ENCODE results near the gene ARRDC1.
"Not testable (repeated sequence)": the region's sequence is repeated elsewhere in the genome, so short reads cannot be mapped to it uniquely, and the experiment has no call there.

ARRDC1 gene

GRCh38 chr9:137626464-137626863 lies 21.0 kb downstream of the ARRDC1 start:
- no peaks in the 10 kb centered on the region for H3K9me3 ChIP-seq (ENCODE audit: control extremely low read depth in 1 of 5, control insufficient read depth in 4 of 5, insufficient read depth in 2 of 5, low read depth in 1 of 5, low read length in 4 of 5)
- H3K36me3 ChIP-seq (ENCODE audit: control insufficient read depth in 4 of 4, insufficient read depth in 4 of 4, low read length in 3 of 4) = peaks cover 0 to 8% (median 1%) of the 10 kb centered on the region in 4 experiments
- peak overlapping the region in 1 of 2 experiments; percentile 14 for H3K27ac ChIP-seq (ENCODE audit: insufficient read depth in 1 of 2, low read depth in 1 of 2, low read length in 2 of 2, poor library complexity in 1 of 2, severe bottlenecking in 2 of 2)
- WGBS (ENCODE audit: insufficient coverage) = 40% methylated on average over 1 of the region's 4 CpGs
- H3K27me3 ChIP-seq (replicated peaks in 2 of 5; ENCODE audit: control insufficient read depth in 4 of 5, insufficient read depth in 5 of 5, low read length in 4 of 5) = no peaks in the 10 kb centered on the region
- H3K4me3 ChIP-seq (ENCODE audit: control insufficient read depth in 1 of 7, extremely low read depth in 1 of 7, insufficient read depth in 4 of 7, low read depth in 2 of 7, low read length in 6 of 7) = no peak overlapping the region
- DNase-seq = no peak
- ChIA-PET CTCF (interaction anchor here (0.6 to 1.5 kb wide), 3 partner anchors 14 to 56 kb away, joined by 3 read pairs; no protein-coding TSS in a partner anchor), POLR2A (no interaction called here)
- peaks cover 22 to 69% (median 57%) of the 10 kb centered on the region in 4 experiments for H3K4me1 ChIP-seq (ENCODE audit: control extremely low read depth in 1 of 4, control insufficient read depth in 4 of 4, insufficient read depth in 4 of 4, low read length in 3 of 4)

GRCh38 chr9:137627406-137627805 lies 21.9 kb downstream of the ARRDC1 start:
- Histone ChIP-seq H3K36me3 (ENCODE audit: control insufficient read depth in 4 of 4, insufficient read depth in 4 of 4, low read length in 3 of 4) (peaks cover 0 to 12% (median 1%) of the 10 kb centered on the region in 4 experiments), H3K4me3 (ENCODE audit: control insufficient read depth in 1 of 7, extremely low read depth in 1 of 7, insufficient read depth in 4 of 7, low read depth in 2 of 7, low read length in 6 of 7) (peak overlapping the region in 2 of 7 experiments; percentile 57 to 61), H3K4me1 (ENCODE audit: control extremely low read depth in 1 of 4, control insufficient read depth in 4 of 4, insufficient read depth in 4 of 4, low read length in 3 of 4) (peaks cover 22 to 76% (median 64%) of the 10 kb centered on the region in 4 experiments), H3K27ac (ENCODE audit: insufficient read depth in 1 of 2, low read depth in 1 of 2, low read length in 2 of 2, poor library complexity in 1 of 2, severe bottlenecking in 2 of 2) (peak overlapping the region in 1 of 2 experiments; percentile 73)
- DNase-seq; H3K27me3 ChIP-seq (replicated peaks in 2 of 5; ENCODE audit: control insufficient read depth in 4 of 5, insufficient read depth in 5 of 5, low read length in 4 of 5); H3K9me3 ChIP-seq (ENCODE audit: control extremely low read depth in 1 of 5, control insufficient read depth in 4 of 5, insufficient read depth in 2 of 5, low read depth in 1 of 5, low read length in 4 of 5): not testable (repeated sequence)
- ChIA-PET POLR2A (interaction anchor here (0.6 kb wide), 1 partner anchor 158 kb away, joined by 3 read pairs; no protein-coding TSS in a partner anchor), CTCF (interaction anchor here (0.6 to 4.0 kb wide), 8 partner anchors 12 to 55 kb away, joined by 3 to 16 read pairs (median 3); no protein-coding TSS in a partner anchor)
- WGBS (ENCODE audit: insufficient coverage) = 100% methylated on average over 3 of the region's 14 CpGs

GRCh38 chr9:137630126-137630525 lies 24.6 kb downstream of the ARRDC1 start:
- ChIA-PET CTCF (interaction anchor here (1.0 to 4.0 kb wide), 4 partner anchors 17 to 66 kb away, joined by 3 to 16 read pairs (median 4); no protein-coding TSS in a partner anchor), POLR2A (no interaction called here)
- Histone ChIP-seq H3K36me3 (ENCODE audit: control insufficient read depth in 4 of 4, insufficient read depth in 4 of 4, low read length in 3 of 4) (peaks cover 0 to 4% (median 1%) of the 10 kb centered on the region in 4 experiments), H3K4me3 (ENCODE audit: control insufficient read depth in 1 of 7, extremely low read depth in 1 of 7, insufficient read depth in 4 of 7, low read depth in 2 of 7, low read length in 6 of 7) (peak overlapping the region in 5 of 7 experiments; percentile 15 to 62 (median 52)), H3K27ac (ENCODE audit: insufficient read depth in 1 of 2, low read depth in 1 of 2, low read length in 2 of 2, poor library complexity in 1 of 2, severe bottlenecking in 2 of 2) (peak overlapping the region in 1 of 2 experiments; percentile 44), H3K9me3 (ENCODE audit: control extremely low read depth in 1 of 5, control insufficient read depth in 4 of 5, insufficient read depth in 2 of 5, low read depth in 1 of 5, low read length in 4 of 5) (no peaks in the 10 kb centered on the region), H3K4me1 (ENCODE audit: control extremely low read depth in 1 of 4, control insufficient read depth in 4 of 4, insufficient read depth in 4 of 4, low read length in 3 of 4) (peaks cover 21 to 74% (median 65%) of the 10 kb centered on the region in 4 experiments), H3K27me3 (replicated peaks in 2 of 5; ENCODE audit: control insufficient read depth in 4 of 5, insufficient read depth in 5 of 5, low read length in 4 of 5) (no peaks in the 10 kb centered on the region)
- DNase-seq = no peak
- no CpG with 5 or more reads among the region's 1 CpG for WGBS (ENCODE audit: insufficient coverage)

GRCh38 chr9:137630679-137631078 lies 25.2 kb downstream of the ARRDC1 start:
- H3K27me3 ChIP-seq (replicated peaks in 2 of 5; ENCODE audit: control insufficient read depth in 4 of 5, insufficient read depth in 5 of 5, low read length in 4 of 5) = no peaks in the 10 kb centered on the region
- H3K4me3 ChIP-seq (ENCODE audit: control insufficient read depth in 1 of 7, extremely low read depth in 1 of 7, insufficient read depth in 4 of 7, low read depth in 2 of 7, low read length in 6 of 7) = peak overlapping the region in 5 of 7 experiments; percentile 1 to 62 (median 30)
- no peaks in the 10 kb centered on the region for H3K9me3 ChIP-seq (ENCODE audit: control extremely low read depth in 1 of 5, control insufficient read depth in 4 of 5, insufficient read depth in 2 of 5, low read depth in 1 of 5, low read length in 4 of 5)
- WGBS (ENCODE audit: insufficient coverage) = 43% methylated on average over 4 of the region's 4 CpGs
- H3K27ac ChIP-seq (ENCODE audit: insufficient read depth in 1 of 2, low read depth in 1 of 2, low read length in 2 of 2, poor library complexity in 1 of 2, severe bottlenecking in 2 of 2) = peak overlapping the region in 1 of 2 experiments; percentile 44
- H3K4me1 ChIP-seq (ENCODE audit: control extremely low read depth in 1 of 4, control insufficient read depth in 4 of 4, insufficient read depth in 4 of 4, low read length in 3 of 4) = peaks cover 19 to 69% (median 60%) of the 10 kb centered on the region in 4 experiments
- DNase-seq = peak in 1 of 3 donors; percentile 49
- peaks cover 0 to 4% (median 0%) of the 10 kb centered on the region in 4 experiments for H3K36me3 ChIP-seq (ENCODE audit: control insufficient read depth in 4 of 4, insufficient read depth in 4 of 4, low read length in 3 of 4)
- CTCF ChIA-PET = interaction anchor here (1.4 to 4.0 kb wide), 2 partner anchors 16 to 42 kb away, joined by 4 to 16 read pairs; no protein-coding TSS in a partner anchor
- POLR2A ChIA-PET = no interaction called here

GRCh38 chr9:137631345-137632229 lies 26.1 kb downstream of the ARRDC1 start:
- ChIA-PET POLR2A (no interaction called here), CTCF (interaction anchor here (0.6 to 1.8 kb wide), 2 partner anchors 11 to 69 kb away, joined by 3 to 6 read pairs; no protein-coding TSS in a partner anchor)
- H3K36me3 ChIP-seq (ENCODE audit: control insufficient read depth in 4 of 4, insufficient read depth in 4 of 4, low read length in 3 of 4) = peaks cover 0 to 4% (median 0%) of the 10 kb centered on the region in 4 experiments
- H3K4me1 ChIP-seq (ENCODE audit: control extremely low read depth in 1 of 4, control insufficient read depth in 4 of 4, insufficient read depth in 4 of 4, low read length in 3 of 4) = peaks cover 19 to 61% (median 55%) of the 10 kb centered on the region in 4 experiments
- H3K27ac ChIP-seq (ENCODE audit: insufficient read depth in 1 of 2, low read depth in 1 of 2, low read length in 2 of 2, poor library complexity in 1 of 2, severe bottlenecking in 2 of 2) = peak overlapping the region in 1 of 2 experiments; percentile 44
- peak overlapping the region in 1 of 7 experiments; percentile 7 for H3K4me3 ChIP-seq (ENCODE audit: control insufficient read depth in 1 of 7, extremely low read depth in 1 of 7, insufficient read depth in 4 of 7, low read depth in 2 of 7, low read length in 6 of 7)
- H3K27me3 ChIP-seq (replicated peaks in 2 of 5; ENCODE audit: control insufficient read depth in 4 of 5, insufficient read depth in 5 of 5, low read length in 4 of 5) = no peaks in the 10 kb centered on the region
- WGBS (ENCODE audit: insufficient coverage) = 97% methylated on average over 11 of the region's 16 CpGs
- H3K9me3 ChIP-seq (ENCODE audit: control extremely low read depth in 1 of 5, control insufficient read depth in 4 of 5, insufficient read depth in 2 of 5, low read depth in 1 of 5, low read length in 4 of 5) = no peaks in the 10 kb centered on the region
- DNase-seq = peak in 2 of 3 donors; percentile 52 to 66

GRCh38 chr9:137632230-137633161 lies 27.0 kb downstream of the ARRDC1 start:
- peak overlapping the region in 1 of 7 experiments; percentile 57 for H3K4me3 ChIP-seq (ENCODE audit: control insufficient read depth in 1 of 7, extremely low read depth in 1 of 7, insufficient read depth in 4 of 7, low read depth in 2 of 7, low read length in 6 of 7)
- H3K4me1 ChIP-seq (ENCODE audit: control extremely low read depth in 1 of 4, control insufficient read depth in 4 of 4, insufficient read depth in 4 of 4, low read length in 3 of 4) = peaks cover 19 to 52% (median 48%) of the 10 kb centered on the region in 4 experiments
- ChIA-PET POLR2A (no interaction called here), CTCF (interaction anchor here (0.6 to 1.8 kb wide), 3 partner anchors 10 to 69 kb away, joined by 3 to 6 read pairs (median 3); no protein-coding TSS in a partner anchor)
- H3K36me3 ChIP-seq (ENCODE audit: control insufficient read depth in 4 of 4, insufficient read depth in 4 of 4, low read length in 3 of 4) = peaks cover 0 to 4% (median 0%) of the 10 kb centered on the region in 4 experiments
- peak; percentile 37 to 53 (median 40) for DNase-seq
- no peaks in the 10 kb centered on the region for H3K27me3 ChIP-seq (replicated peaks in 2 of 5; ENCODE audit: control insufficient read depth in 4 of 5, insufficient read depth in 5 of 5, low read length in 4 of 5)
- H3K9me3 ChIP-seq (ENCODE audit: control extremely low read depth in 1 of 5, control insufficient read depth in 4 of 5, insufficient read depth in 2 of 5, low read depth in 1 of 5, low read length in 4 of 5) = no peaks in the 10 kb centered on the region
- peak overlapping the region; percentile 3 to 21 for H3K27ac ChIP-seq (ENCODE audit: insufficient read depth in 1 of 2, low read depth in 1 of 2, low read length in 2 of 2, poor library complexity in 1 of 2, severe bottlenecking in 2 of 2)
- 64% methylated on average over 17 of the region's 23 CpGs for WGBS (ENCODE audit: insufficient coverage)
